GM18511 (cell line): Measurements from ENCODE around the gene NDUFA8.
"Not testable (repeated sequence)": the region's sequence is repeated elsewhere in the genome, so short reads cannot be mapped to it uniquely, and the experiment has no call there.

Experiments used
- ATAC-seq: cut with Tn5 transposase; IDR thresholded peaks from one replicate; pipeline ENCODE4 v1.9.1; 2021; ENCODE audit warnings: mild to moderate bottlenecking, moderate library complexity; ENCODE audit not compliant: unreplicated experiment

Gene NDUFA8

GRCh38 chr9:122122468-122122867, 37.1 kb downstream of the NDUFA8 start:
- ATAC-seq, result no peak

DNA sequence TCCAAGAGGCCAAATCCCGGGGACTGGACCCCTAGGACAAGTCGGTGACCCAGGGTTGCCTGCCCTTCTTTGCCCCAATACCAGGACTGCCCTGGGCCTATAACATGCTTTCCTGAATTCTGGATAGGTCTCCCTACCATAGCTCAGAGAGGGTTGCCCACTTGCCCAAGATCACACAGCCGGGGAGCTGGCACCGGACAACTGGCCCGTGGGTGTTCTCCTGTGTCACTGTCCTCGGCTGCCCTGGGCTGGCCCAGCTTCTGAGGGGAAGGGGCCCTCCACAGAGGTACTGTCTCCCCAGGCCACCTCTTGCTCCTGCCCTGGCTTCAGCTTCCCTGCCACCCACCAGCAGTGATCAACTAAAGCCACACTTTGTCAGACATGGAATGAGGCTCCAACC, 37.6 kb downstream of the NDUFA8 start:
- ATAC-seq, result no peak

GRCh38 chr9:122121391-122121790, 38.2 kb downstream of the NDUFA8 start:
- ATAC-seq, result no peak

DNA sequence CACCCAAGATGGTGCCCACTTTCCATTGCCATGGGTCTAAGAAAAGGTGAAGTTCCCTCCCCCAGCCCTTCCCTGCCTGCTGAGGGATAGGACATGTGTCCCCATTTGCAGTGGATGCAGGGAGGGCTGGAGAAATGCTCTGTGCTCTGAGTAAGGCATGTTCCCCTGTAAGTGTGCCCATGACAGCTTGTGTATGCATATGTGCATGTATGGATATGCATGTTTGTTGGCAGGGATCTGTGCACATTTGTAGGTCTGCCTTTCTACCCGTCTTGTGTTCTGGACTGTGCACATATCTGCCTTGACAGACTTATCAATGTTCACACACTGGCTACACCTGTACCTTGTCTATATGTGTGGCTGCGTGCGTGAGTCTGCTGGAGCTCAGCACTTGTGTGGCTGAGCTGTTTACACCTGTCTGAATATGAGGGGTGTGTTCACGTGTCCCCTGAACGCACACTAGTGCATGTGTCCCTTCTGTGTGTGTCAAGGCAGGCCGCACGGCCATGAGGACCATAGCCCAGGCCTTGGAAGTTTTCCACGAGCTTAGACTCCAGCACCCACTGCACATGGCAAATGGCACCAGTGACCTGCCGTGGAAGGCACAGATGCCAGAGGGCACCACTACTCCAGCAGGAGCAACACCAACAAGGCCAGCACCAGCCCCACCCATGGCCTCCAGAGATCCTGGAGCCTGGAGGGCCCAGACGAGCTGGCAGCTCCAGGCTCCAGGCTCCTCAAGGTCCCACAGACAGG, 39.1 kb downstream of the NDUFA8 start:
- no peak for ATAC-seq

GRCh38 chr9:122119721-122120120, 39.9 kb downstream of the NDUFA8 start:
- no peak for ATAC-seq

GRCh38 chr9:122119166-122119521, 40.4 kb downstream of the NDUFA8 start:
- ATAC-seq, result no peak

- no peak for ATAC-seq
Measured at GRCh38 chr9:122118343-122119165, 41.0 kb downstream of the NDUFA8 start.

- ATAC-seq, result not testable (repeated sequence)
Measured at GRCh38 chr9:122117241-122117640, 42.3 kb downstream of the NDUFA8 start.

- ATAC-seq, result no peak
Measured at GRCh38 chr9:122116448-122117173, 43.0 kb downstream of the NDUFA8 start.

DNA sequence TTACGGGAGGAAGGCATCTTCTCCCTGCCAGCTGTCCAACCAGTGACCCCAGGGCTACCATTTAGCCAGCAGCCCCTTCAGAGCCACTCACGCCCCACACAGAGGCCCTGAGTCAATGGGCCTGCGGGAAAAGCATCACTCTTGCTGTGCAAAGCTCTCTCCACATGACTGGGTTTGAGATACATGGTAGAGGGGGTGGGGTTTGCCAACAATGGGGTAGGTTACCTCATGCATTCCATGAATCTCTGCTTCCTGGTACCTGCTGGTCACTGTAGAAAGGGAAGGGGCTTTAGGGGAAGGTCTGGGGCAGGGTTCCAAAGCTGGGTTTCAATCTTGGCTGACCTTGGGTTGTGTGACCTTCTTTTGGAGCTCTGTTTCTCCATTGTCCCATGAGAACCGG, 43.5 kb downstream of the NDUFA8 start:
- ATAC-seq, result no peak

- no peak for ATAC-seq
Measured at GRCh38 chr9:122115176-122116035, 44.2 kb downstream of the NDUFA8 start.

- ATAC-seq, result no peak
Measured at GRCh38 chr9:122113574-122113973, 46.0 kb downstream of the NDUFA8 start.

DNA sequence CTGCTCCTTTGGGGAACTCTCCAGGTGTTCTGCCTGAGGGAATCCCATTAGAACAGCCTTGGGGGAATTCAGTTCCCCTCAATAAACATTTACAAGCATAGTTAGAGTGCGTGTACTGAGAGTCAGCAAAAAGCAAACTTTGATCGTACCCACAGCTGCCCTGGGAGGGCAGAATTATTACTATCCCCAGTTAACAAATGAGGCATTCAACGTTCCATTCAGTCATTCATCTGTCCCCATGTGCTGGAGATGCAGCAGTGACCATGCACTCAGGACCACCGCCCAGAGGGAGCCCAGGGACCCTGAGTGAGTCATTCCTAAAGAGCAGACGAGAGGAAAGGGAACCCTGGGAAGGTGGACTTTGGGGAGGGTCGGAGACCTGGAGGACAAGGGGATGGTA, 47.3 kb downstream of the NDUFA8 start:
- ATAC-seq, result no peak

DNA sequence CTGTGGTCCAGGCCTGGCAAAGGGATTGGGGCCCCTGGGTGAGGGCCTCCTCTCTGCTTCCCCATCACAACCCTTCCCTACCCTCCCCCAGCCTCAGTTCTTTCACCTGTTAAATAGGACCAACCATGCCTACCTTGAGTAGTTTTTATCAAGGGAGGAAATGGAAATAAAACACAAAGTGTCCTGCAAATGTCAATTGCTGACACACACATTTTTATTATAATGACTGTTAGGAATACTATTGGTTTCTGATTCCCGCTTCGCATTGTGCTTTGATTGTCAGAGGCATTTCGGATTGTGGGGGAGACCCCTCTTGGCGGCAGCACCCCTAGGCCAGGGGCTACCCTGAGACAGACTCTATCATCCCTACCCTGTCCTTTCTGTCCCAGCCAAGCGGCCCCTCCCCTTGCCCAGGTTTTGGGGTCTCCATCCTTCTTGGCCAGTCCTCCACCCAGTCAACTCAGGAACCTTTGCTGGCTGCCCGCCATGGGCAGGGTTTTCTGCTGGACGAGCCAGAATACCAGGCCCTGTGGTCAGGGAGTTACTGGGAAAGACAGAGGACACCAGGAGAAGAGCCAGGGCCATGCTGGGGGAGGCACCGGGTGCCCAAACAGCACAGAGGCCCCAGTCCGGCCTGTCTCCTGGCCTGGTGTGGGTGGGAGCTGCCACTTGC, 48.0 kb downstream of the NDUFA8 start:
- no peak for ATAC-seq

- no peak for ATAC-seq
Measured at GRCh38 chr9:122110100-122110833, 49.3 kb downstream of the NDUFA8 start.

- ATAC-seq, result no peak
Measured at GRCh38 chr9:122109035-122109813, 50.4 kb downstream of the NDUFA8 start.

- no peak for ATAC-seq
Measured at GRCh38 chr9:122107291-122107805, 52.2 kb downstream of the NDUFA8 start.

GRCh38 chr9:122106576-122106975, 53.0 kb downstream of the NDUFA8 start:
- ATAC-seq, result no peak
